ENCODE measurements around the gene TBC1D14. TPM values are rescaled to one million over a fixed set of nuclear protein-coding genes. Genes with fewer than 3 reads are reported as not detected.

TBC1D14 gene
- total RNA-seq, 1 experiment from 2014 or later = 35.2 TPM

GRCh38 chr4:6957148-6957520, 47.5 kb downstream of the TBC1D14 start:
- H3K27ac ChIP-seq (ENCODE audit: low read length) = no peak overlapping the region
- H2AFZ ChIP-seq (ENCODE audit: low read length) = no peak overlapping the region
- H3K79me2 ChIP-seq (ENCODE audit: low read length) = no peaks in the 10 kb centered on the region
- no peak for DNase-seq
- H3K4me2 ChIP-seq (ENCODE audit: low read depth, low read length, poor library complexity, severe bottlenecking) = no peak overlapping the region
- no peaks in the 10 kb centered on the region for H3K9me3 ChIP-seq (ENCODE audit: low read length)
- H3K9me2 ChIP-seq (replicated peaks; ENCODE audit: insufficient read depth, low read length) = no peaks in the 10 kb centered on the region
- H3K4me3 ChIP-seq (ENCODE audit: low read length) = no peak overlapping the region
- no peaks in the 10 kb centered on the region for H3K4me1 ChIP-seq (ENCODE audit: low read length)
- peaks cover 37% of the 10 kb centered on the region for H4K20me1 ChIP-seq (ENCODE audit: insufficient read depth, low read depth, low read length)
- H3K36me3 ChIP-seq (ENCODE audit: insufficient read depth, low read length) = no peaks in the 10 kb centered on the region
- H3K27me3 ChIP-seq (ENCODE audit: low read length) = no peaks in the 10 kb centered on the region
- no peak overlapping the region for H3K9ac ChIP-seq (ENCODE audit: low read length)

GRCh38 chr4:6957994-6958393, 48.4 kb downstream of the TBC1D14 start:
- peaks cover 4% of the 10 kb centered on the region for H3K4me1 ChIP-seq (ENCODE audit: low read length)
- peaks cover 41% of the 10 kb centered on the region for H4K20me1 ChIP-seq (ENCODE audit: insufficient read depth, low read depth, low read length)

GRCh38 chr4:6959261-6959660, 49.6 kb downstream of the TBC1D14 start:
- Histone ChIP-seq H3K4me2 (ENCODE audit: low read depth, low read length, poor library complexity, severe bottlenecking) (no peak overlapping the region), H3K9me3 (ENCODE audit: low read length) (no peaks in the 10 kb centered on the region), H3K4me3 (ENCODE audit: low read length) (no peak overlapping the region), H3K79me2 (ENCODE audit: low read length) (no peaks in the 10 kb centered on the region), H4K20me1 (ENCODE audit: insufficient read depth, low read depth, low read length) (peaks cover 35% of the 10 kb centered on the region), H3K36me3 (ENCODE audit: insufficient read depth, low read length) (no peaks in the 10 kb centered on the region), H3K4me1 (ENCODE audit: low read length) (peaks cover 16% of the 10 kb centered on the region), H3K27ac (ENCODE audit: low read length) (no peak overlapping the region), H3K9me2 (replicated peaks; ENCODE audit: insufficient read depth, low read length) (no peaks in the 10 kb centered on the region), H3K9ac (ENCODE audit: low read length) (no peak overlapping the region), H2AFZ (ENCODE audit: low read length) (no peak overlapping the region), H3K27me3 (ENCODE audit: low read length) (no peaks in the 10 kb centered on the region)
- DNase-seq = no peak

More at GRCh38 chr4:6957994-6958393, 48.4 kb downstream of the TBC1D14 start:
- H3K9me2 ChIP-seq (replicated peaks; ENCODE audit: insufficient read depth, low read length) = no peaks in the 10 kb centered on the region
- DNase-seq = no peak
- no peaks in the 10 kb centered on the region for H3K36me3 ChIP-seq (ENCODE audit: insufficient read depth, low read length)
- H3K9ac ChIP-seq (ENCODE audit: low read length) = no peak overlapping the region
- no peak overlapping the region for H3K27ac ChIP-seq (ENCODE audit: low read length)
- no peaks in the 10 kb centered on the region for H3K79me2 ChIP-seq (ENCODE audit: low read length)
- no peaks in the 10 kb centered on the region for H3K9me3 ChIP-seq (ENCODE audit: low read length)
- H3K4me2 ChIP-seq (ENCODE audit: low read depth, low read length, poor library complexity, severe bottlenecking) = no peak overlapping the region
- no peak overlapping the region for H2AFZ ChIP-seq (ENCODE audit: low read length)
- no peaks in the 10 kb centered on the region for H3K27me3 ChIP-seq (ENCODE audit: low read length)
- no peak overlapping the region for H3K4me3 ChIP-seq (ENCODE audit: low read length)

- Histone ChIP-seq H3K9me3 (ENCODE audit: low read length) (no peaks in the 10 kb centered on the region), H3K4me3 (ENCODE audit: low read length) (no peak overlapping the region), H3K9ac (ENCODE audit: low read length) (no peak overlapping the region), H3K9me2 (replicated peaks; ENCODE audit: insufficient read depth, low read length) (no peaks in the 10 kb centered on the region), H3K36me3 (ENCODE audit: insufficient read depth, low read length) (no peaks in the 10 kb centered on the region), H3K79me2 (ENCODE audit: low read length) (no peaks in the 10 kb centered on the region), H3K4me1 (ENCODE audit: low read length) (peaks cover 19% of the 10 kb centered on the region), H2AFZ (ENCODE audit: low read length) (no peak overlapping the region), H3K27ac (ENCODE audit: low read length) (no peak overlapping the region), H4K20me1 (ENCODE audit: insufficient read depth, low read depth, low read length) (peaks cover 29% of the 10 kb centered on the region), H3K27me3 (ENCODE audit: low read length) (no peaks in the 10 kb centered on the region), H3K4me2 (ENCODE audit: low read depth, low read length, poor library complexity, severe bottlenecking) (no peak overlapping the region)
- DNase-seq = no peak
Measured at GRCh38 chr4:6960154-6960553, 50.5 kb downstream of the TBC1D14 start.

GRCh38 chr4:6960628-6961412, 51.2 kb downstream of the TBC1D14 start:
- H3K36me3 ChIP-seq (ENCODE audit: insufficient read depth, low read length) = no peaks in the 10 kb centered on the region
- H3K9me2 ChIP-seq (replicated peaks; ENCODE audit: insufficient read depth, low read length) = no peaks in the 10 kb centered on the region
- peaks cover 24% of the 10 kb centered on the region for H4K20me1 ChIP-seq (ENCODE audit: insufficient read depth, low read depth, low read length)
- H3K4me1 ChIP-seq (ENCODE audit: low read length) = peaks cover 19% of the 10 kb centered on the region
- no peak overlapping the region for H3K4me3 ChIP-seq (ENCODE audit: low read length)
- no peaks in the 10 kb centered on the region for H3K9me3 ChIP-seq (ENCODE audit: low read length)
- no peak overlapping the region for H3K27ac ChIP-seq (ENCODE audit: low read length)
- no peak overlapping the region for H3K4me2 ChIP-seq (ENCODE audit: low read depth, low read length, poor library complexity, severe bottlenecking)
- H3K79me2 ChIP-seq (ENCODE audit: low read length) = no peaks in the 10 kb centered on the region
- no peak overlapping the region for H3K9ac ChIP-seq (ENCODE audit: low read length)
- H3K27me3 ChIP-seq (ENCODE audit: low read length) = no peaks in the 10 kb centered on the region
- DNase-seq = no peak
- no peak overlapping the region for H2AFZ ChIP-seq (ENCODE audit: low read length)

GRCh38 chr4:6961496-6962210, 52.0 kb downstream of the TBC1D14 start:
- Histone ChIP-seq H3K9me3 (ENCODE audit: low read length) (no peaks in the 10 kb centered on the region), H3K79me2 (ENCODE audit: low read length) (no peaks in the 10 kb centered on the region), H3K4me3 (ENCODE audit: low read length) (no peak overlapping the region), H4K20me1 (ENCODE audit: insufficient read depth, low read depth, low read length) (peaks cover 17% of the 10 kb centered on the region), H2AFZ (ENCODE audit: low read length) (no peak overlapping the region), H3K36me3 (ENCODE audit: insufficient read depth, low read length) (no peaks in the 10 kb centered on the region), H3K9me2 (replicated peaks; ENCODE audit: insufficient read depth, low read length) (no peaks in the 10 kb centered on the region), H3K4me1 (ENCODE audit: low read length) (peaks cover 19% of the 10 kb centered on the region), H3K27me3 (ENCODE audit: low read length) (no peaks in the 10 kb centered on the region), H3K27ac (ENCODE audit: low read length) (no peak overlapping the region), H3K4me2 (ENCODE audit: low read depth, low read length, poor library complexity, severe bottlenecking) (no peak overlapping the region), H3K9ac (ENCODE audit: low read length) (no peak overlapping the region)
- no peak for DNase-seq

- no peak overlapping the region for H3K4me2 ChIP-seq (ENCODE audit: low read depth, low read length, poor library complexity, severe bottlenecking)
- H2AFZ ChIP-seq (ENCODE audit: low read length) = no peak overlapping the region
- DNase-seq = no peak
- H3K36me3 ChIP-seq (ENCODE audit: insufficient read depth, low read length) = no peaks in the 10 kb centered on the region
- H3K79me2 ChIP-seq (ENCODE audit: low read length) = no peaks in the 10 kb centered on the region
- H3K9me3 ChIP-seq (ENCODE audit: low read length) = no peaks in the 10 kb centered on the region
- H3K4me1 ChIP-seq (ENCODE audit: low read length) = peaks cover 19% of the 10 kb centered on the region
- H3K27ac ChIP-seq (ENCODE audit: low read length) = no peak overlapping the region
- no peak overlapping the region for H3K9ac ChIP-seq (ENCODE audit: low read length)
- H3K9me2 ChIP-seq (replicated peaks; ENCODE audit: insufficient read depth, low read length) = no peaks in the 10 kb centered on the region
- peaks cover 10% of the 10 kb centered on the region for H4K20me1 ChIP-seq (ENCODE audit: insufficient read depth, low read depth, low read length)
- H3K27me3 ChIP-seq (ENCODE audit: low read length) = no peaks in the 10 kb centered on the region
- no peak overlapping the region for H3K4me3 ChIP-seq (ENCODE audit: low read length)
Measured at GRCh38 chr4:6962211-6963041, 52.8 kb downstream of the TBC1D14 start.

- H4K20me1 ChIP-seq (ENCODE audit: insufficient read depth, low read depth, low read length) = peaks cover 12% of the 10 kb centered on the region
- no peaks in the 10 kb centered on the region for H3K27me3 ChIP-seq (ENCODE audit: low read length)
- no peak overlapping the region for H3K27ac ChIP-seq (ENCODE audit: low read length)
- no peak for DNase-seq
- no peak overlapping the region for H3K9ac ChIP-seq (ENCODE audit: low read length)
- peaks cover 19% of the 10 kb centered on the region for H3K4me1 ChIP-seq (ENCODE audit: low read length)
- H3K4me2 ChIP-seq (ENCODE audit: low read depth, low read length, poor library complexity, severe bottlenecking) = no peak overlapping the region
- no peaks in the 10 kb centered on the region for H3K9me3 ChIP-seq (ENCODE audit: low read length)
- no peaks in the 10 kb centered on the region for H3K79me2 ChIP-seq (ENCODE audit: low read length)
- H3K4me3 ChIP-seq (ENCODE audit: low read length) = no peak overlapping the region
- H3K36me3 ChIP-seq (ENCODE audit: insufficient read depth, low read length) = no peaks in the 10 kb centered on the region
- no peak overlapping the region for H2AFZ ChIP-seq (ENCODE audit: low read length)
- no peaks in the 10 kb centered on the region for H3K9me2 ChIP-seq (replicated peaks; ENCODE audit: insufficient read depth, low read length)
Measured at GRCh38 chr4:6963139-6963611, 53.5 kb downstream of the TBC1D14 start.

All from Karpas-422 (cell line).